ENCODE measurements around the gene MYO3A. TPM values are rescaled to one million over a fixed set of nuclear protein-coding genes. Genes with fewer than 3 reads are reported as not detected.

Gene MYO3A
- total RNA-seq (under 1 TPM in 1 of 10 donors, not detected in 9; 0.17 TPM), polyA plus RNA-seq (under 1 TPM in 1 of 2 donors, not detected in 1; under 0.01 TPM)
- long read RNA-seq, donor 1, result 0 reads
- long read RNA-seq, donor 2, result 0 reads
- long read RNA-seq, donor 3, result 0 reads

- peaks cover 0 to 3% (median 0%) of the 10 kb centered on the region in 11 donors for H3K9me3 ChIP-seq
- no peak within 1 kb of the TSS for H3K27ac ChIP-seq
- intact Hi-C loops (cut with DNase I), result no loop called here
- peak in 1 of 2 donors; percentile 10 for DNase-seq
- peaks cover 0 to 63% (median 51%) of the 10 kb centered on the region in 7 donors for H3K27me3 ChIP-seq
- 3 to 4% methylated on average over 70 to 73 of the region's 73 CpGs for WGBS, 2 donors
- no peaks in the 10 kb centered on the region for H3K36me3 ChIP-seq
- H3K4me1 ChIP-seq, result peaks cover 0 to 6% (median 4%) of the 10 kb centered on the region in 9 donors
- TF ChIP-seq CTCF (IDR thresholded peaks at IDR 0.05), result no peak
- peak in 1 of 8 donors; percentile 49 for ATAC-seq
- peak within 1 kb of the TSS in 8 of 10 donors; percentile 16 to 38 (median 34) for H3K4me3 ChIP-seq
Observed at GRCh38 chr10:25933653-25934608, at the start of gene MYO3A. Gene MYO3A (plus strand): TSS chr10:25934229. CDS start chr10:25952111, 17,882 bp downstream.

GRCh38 chr10:25888627-25889026 is 45.4 kb upstream of the MYO3A start:
- ATAC-seq (no peak), DNase-seq (no peak)
- no peaks in the 10 kb centered on the region for H3K36me3 ChIP-seq
- H3K4me1 ChIP-seq, result no peaks in the 10 kb centered on the region
- no peak for TF ChIP-seq CTCF (IDR thresholded peaks at IDR 0.05)
- 50 to 62% methylated on average over 5 of the region's 5 CpGs for WGBS, 2 donors
- peaks cover 0 to 26% (median 0%) of the 10 kb centered on the region in 11 donors for H3K9me3 ChIP-seq
- no peak overlapping the region for H3K4me3 ChIP-seq
- no peak overlapping the region for H3K27ac ChIP-seq
- intact Hi-C loops (cut with DNase I), result no loop called here
- no peaks in the 10 kb centered on the region for H3K27me3 ChIP-seq

GRCh38 chr10:25890995-25891394 is 43.0 kb upstream of the MYO3A start:
- intact Hi-C loops (cut with DNase I), result no loop called here
- H3K9me3 ChIP-seq, result peaks cover 0 to 26% (median 0%) of the 10 kb centered on the region in 11 donors

More at GRCh38 chr10:25890995-25891394, 43.0 kb upstream of the MYO3A start:
- no peaks in the 10 kb centered on the region for H3K36me3 ChIP-seq
- DNase-seq (no peak), ATAC-seq (no peak)
- WGBS, 2 donors, result 68 to 87% methylated on average over 2 of the region's 2 CpGs
- no peak overlapping the region for H3K27ac ChIP-seq
- no peak overlapping the region for H3K4me3 ChIP-seq
- no peaks in the 10 kb centered on the region for H3K4me1 ChIP-seq
- TF ChIP-seq CTCF (IDR thresholded peaks at IDR 0.05), result no peak
- no peaks in the 10 kb centered on the region for H3K27me3 ChIP-seq

All from heart right ventricle (tissue), 16 donors.